Stimulated activated CD8-positive, alpha-beta memory T cell treated with anti-CD3 and anti-CD28 coated beads, Interleukin-12 subunit alpha, Interleukin-12 subunit beta, amount 100 ng/mL, for 24 hours (primary cell): ENCODE data around the gene TEX261.
"Not testable (repeated sequence)": the region's sequence is repeated elsewhere in the genome, so short reads cannot be mapped to it uniquely, and the experiment has no call there.

Experiments
- DNase-seq: peaks from one replicate; pipeline ENCODE4 v3.0.0-alpha.2; 2020; ENCODE audit errors: extremely low read depth

TEX261 gene

GRCh38 chr2:70994699-70995425, at the start of gene TEX261:
Gene TEX261 (minus strand): TSS chr2:70994873. CDS start chr2:70994757, 116 bp downstream.
- DNase-seq, result peak; percentile 78

- no peak for DNase-seq
These were observed 49.1 kb upstream of the TEX261 start for GRCh38 chr2:71043531-71044407.

- no peak for DNase-seq
These were observed 47.6 kb upstream of the TEX261 start for GRCh38 chr2:71042287-71042686.

GRCh38 chr2:71036296-71036695, 41.6 kb upstream of the TEX261 start:
- DNase-seq, result not testable (repeated sequence)

GRCh38 chr2:71023553-71024243, 29.0 kb upstream of the TEX261 start:
- peak; percentile 42 for DNase-seq

GRCh38 chr2:71021394-71021793, 26.7 kb upstream of the TEX261 start:
- DNase-seq, result not testable (repeated sequence)

GRCh38 chr2:71019989-71020388, 25.3 kb upstream of the TEX261 start:
- DNase-seq, result not testable (repeated sequence)

- no peak for DNase-seq
These were observed 24.0 kb upstream of the TEX261 start for GRCh38 chr2:71018625-71019024.

- DNase-seq, result not testable (repeated sequence)
These were observed 17.1 kb upstream of the TEX261 start for GRCh38 chr2:71011786-71012185.

- no peak for DNase-seq
These were observed 13.7 kb upstream of the TEX261 start for GRCh38 chr2:71008342-71008741.

- DNase-seq, result no peak
These were observed 12.5 kb upstream of the TEX261 start for GRCh38 chr2:71006955-71007799.

- no peak for DNase-seq
These were observed 11.7 kb upstream of the TEX261 start for GRCh38 chr2:71006323-71006722.

GRCh38 chr2:71005271-71006202, 10.9 kb upstream of the TEX261 start:
- no peak for DNase-seq

GRCh38 chr2:71004857-71005256, 10.2 kb upstream of the TEX261 start:
- DNase-seq, result no peak

- DNase-seq, result no peak
These were observed 9.5 kb upstream of the TEX261 start for GRCh38 chr2:71003966-71004755.

- no peak for DNase-seq
These were observed 8.7 kb upstream of the TEX261 start for GRCh38 chr2:71003396-71003795.

- no peak for DNase-seq
These were observed 7.4 kb upstream of the TEX261 start for GRCh38 chr2:71001981-71002570.

- DNase-seq, result no peak
These were observed 6.9 kb upstream of the TEX261 start for GRCh38 chr2:71001592-71001927.
